Stimulated activated naive B cell treated with anti-CD40 and anti-IgM and Interleukin-4, amounts not matched to agents 10 μg/mL and 1 μg/mL and 100 μg/mL, for 72 hours (primary cell): ENCODE measurements around the gene KLK2.

Experiments
- ATAC-seq, 2 donors: fragments of 150-1000 bp; cut with Tn5 transposase; replicated peaks; 2 replicates each; pipeline ENCODE4 v1.10.0; 2021; ENCODE audit warnings: moderate library complexity in 1 of 2
- DNase-seq: peaks from one replicate; pipeline ENCODE4 v3.0.0; 2021
- H3K27ac Mint-ChIP-seq: one replicate; pipeline ENCODE4 v1.8.0; 2022; ENCODE audit warnings: mild to moderate bottlenecking, mixed read lengths
- H3K27me3 Mint-ChIP-seq, 2 donors: one replicate each; pipeline ENCODE4 v1.8.0; 2022; ENCODE audit warnings: mixed read lengths in 2 of 2
- H3K36me3 Mint-ChIP-seq, 2 donors: one replicate each; pipeline ENCODE4 v1.8.0; 2022; ENCODE audit warnings: mixed read lengths in 2 of 2, mild to moderate bottlenecking in 1 of 2
- H3K4me1 Mint-ChIP-seq, 2 donors: one replicate each; pipeline ENCODE4 v1.8.0; 2022; ENCODE audit warnings: mixed read lengths in 2 of 2, mild to moderate bottlenecking in 1 of 2
- H3K4me3 Mint-ChIP-seq, 2 donors: one replicate each; pipeline ENCODE4 v1.8.0; 2022; ENCODE audit warnings: mild to moderate bottlenecking in 2 of 2, mixed read lengths in 2 of 2, moderate library complexity in 1 of 2
- H3K9me3 Mint-ChIP-seq, 2 donors: one replicate each; pipeline ENCODE4 v1.8.0; 2022; ENCODE audit warnings: mixed read lengths in 2 of 2, mild to moderate bottlenecking in 1 of 2

Gene KLK2

GRCh38 chr19:50861010-50861409 lies 12.2 kb upstream of the KLK2 start:
- no peak for DNase-seq
- Mint-ChIP-seq H3K27me3 (peaks cover 43 to 62% of the 10 kb centered on the region in 2 donors), H3K27ac (no peak overlapping the region), H3K4me3 (no peak overlapping the region), H3K9me3 (peaks cover 11 to 16% of the 10 kb centered on the region in 2 donors), H3K4me1 (peaks cover 3 to 9% of the 10 kb centered on the region in 2 donors), H3K36me3 (peaks cover 2 to 4% of the 10 kb centered on the region in 2 donors)
- no peak for ATAC-seq

GRCh38 chr19:50861496-50862286 lies 11.5 kb upstream of the KLK2 start:
- H3K4me1 Mint-ChIP-seq = peaks cover 3 to 9% of the 10 kb centered on the region in 2 donors
- DNase-seq = no peak
- peaks cover 37 to 62% of the 10 kb centered on the region in 2 donors for H3K27me3 Mint-ChIP-seq
- H3K27ac Mint-ChIP-seq = no peak overlapping the region
- H3K9me3 Mint-ChIP-seq = peaks cover 11 to 16% of the 10 kb centered on the region in 2 donors
- no peak for ATAC-seq
- H3K36me3 Mint-ChIP-seq = peaks cover 2 to 4% of the 10 kb centered on the region in 2 donors
- H3K4me3 Mint-ChIP-seq = no peak overlapping the region

GRCh38 chr19:50869479-50869878 lies 3.8 kb upstream of the KLK2 start:
- peaks cover 22 to 44% of the 10 kb centered on the region in 2 donors for H3K27me3 Mint-ChIP-seq
- H3K27ac Mint-ChIP-seq = no peak overlapping the region
- ATAC-seq = no peak
- no peak for DNase-seq
- peaks cover 0 to 2% of the 10 kb centered on the region in 2 donors for H3K9me3 Mint-ChIP-seq
- no peaks in the 10 kb centered on the region for H3K36me3 Mint-ChIP-seq
- H3K4me1 Mint-ChIP-seq = no peaks in the 10 kb centered on the region
- no peak overlapping the region for H3K4me3 Mint-ChIP-seq

- peaks cover 0 to 2% of the 10 kb centered on the region in 2 donors for H3K9me3 Mint-ChIP-seq
- H3K27me3 Mint-ChIP-seq = peaks cover 22 to 35% of the 10 kb centered on the region in 2 donors
- H3K27ac Mint-ChIP-seq = no peak overlapping the region
- no peaks in the 10 kb centered on the region for H3K36me3 Mint-ChIP-seq
- ATAC-seq (peak in 1 of 2 donors; percentile 65), DNase-seq (no peak)
- H3K4me3 Mint-ChIP-seq = no peak overlapping the region
- H3K4me1 Mint-ChIP-seq = no peaks in the 10 kb centered on the region
These were observed 2.7 kb upstream of the KLK2 start for GRCh38 chr19:50870417-50871089.

GRCh38 chr19:50874211-50874610 lies 972 bp downstream of the KLK2 start:
- Mint-ChIP-seq H3K4me3 (no peak overlapping the region), H3K27me3 (peaks cover 26% of the 10 kb centered on the region in 2 donors), H3K36me3 (no peaks in the 10 kb centered on the region), H3K27ac (no peak overlapping the region), H3K9me3 (peaks cover 0 to 2% of the 10 kb centered on the region in 2 donors), H3K4me1 (no peaks in the 10 kb centered on the region)
- ATAC-seq (no peak), DNase-seq (no peak)

- no peak overlapping the region for H3K27ac Mint-ChIP-seq
- ATAC-seq (peak in 1 of 2 donors; percentile 41), DNase-seq (no peak)
- peaks cover 32 to 36% of the 10 kb centered on the region in 2 donors for H3K27me3 Mint-ChIP-seq
- no peaks in the 10 kb centered on the region for H3K4me1 Mint-ChIP-seq
- H3K4me3 Mint-ChIP-seq = no peak overlapping the region
- H3K9me3 Mint-ChIP-seq = peaks cover 0 to 2% of the 10 kb centered on the region in 2 donors
- H3K36me3 Mint-ChIP-seq = no peaks in the 10 kb centered on the region
These were observed 2.7 kb downstream of the KLK2 start for GRCh38 chr19:50875795-50876422.

GRCh38 chr19:50876456-50876855 lies 3.2 kb downstream of the KLK2 start:
- Mint-ChIP-seq H3K36me3 (no peaks in the 10 kb centered on the region), H3K4me1 (no peaks in the 10 kb centered on the region), H3K9me3 (no peaks in the 10 kb centered on the region), H3K4me3 (no peak overlapping the region), H3K27me3 (peaks cover 27 to 36% of the 10 kb centered on the region in 2 donors), H3K27ac (no peak overlapping the region)
- DNase-seq (no peak), ATAC-seq (no peak)

GRCh38 chr19:50877338-50877737 lies 4.1 kb downstream of the KLK2 start:
- Mint-ChIP-seq H3K27ac (no peak overlapping the region), H3K27me3 (peaks cover 28 to 41% of the 10 kb centered on the region in 2 donors), H3K36me3 (no peaks in the 10 kb centered on the region), H3K4me3 (no peak overlapping the region), H3K9me3 (no peaks in the 10 kb centered on the region), H3K4me1 (peaks cover 0 to 5% of the 10 kb centered on the region in 2 donors)
- ATAC-seq (no peak), DNase-seq (no peak)

GRCh38 chr19:50878851-50879250 lies 5.6 kb downstream of the KLK2 start:
- H3K27me3 Mint-ChIP-seq = peaks cover 28 to 38% of the 10 kb centered on the region in 2 donors
- H3K36me3 Mint-ChIP-seq = no peaks in the 10 kb centered on the region
- H3K27ac Mint-ChIP-seq = no peak overlapping the region
- DNase-seq (no peak), ATAC-seq (no peak)
- H3K9me3 Mint-ChIP-seq = no peaks in the 10 kb centered on the region
- no peak overlapping the region for H3K4me3 Mint-ChIP-seq
- peaks cover 0 to 5% of the 10 kb centered on the region in 2 donors for H3K4me1 Mint-ChIP-seq

GRCh38 chr19:50880241-50880640 lies 7.0 kb downstream of the KLK2 start:
- peaks cover 33 to 42% of the 10 kb centered on the region in 2 donors for H3K27me3 Mint-ChIP-seq
- no peak overlapping the region for H3K27ac Mint-ChIP-seq
- no peak overlapping the region for H3K4me3 Mint-ChIP-seq
- H3K36me3 Mint-ChIP-seq = no peaks in the 10 kb centered on the region
- no peaks in the 10 kb centered on the region for H3K9me3 Mint-ChIP-seq
- DNase-seq = no peak
- ATAC-seq = no peak
- H3K4me1 Mint-ChIP-seq = peaks cover 0 to 5% of the 10 kb centered on the region in 2 donors

- Mint-ChIP-seq H3K36me3 (no peaks in the 10 kb centered on the region), H3K27ac (no peak overlapping the region), H3K4me3 (no peak overlapping the region), H3K9me3 (no peaks in the 10 kb centered on the region), H3K4me1 (peaks cover 0 to 5% of the 10 kb centered on the region in 2 donors), H3K27me3 (peaks cover 41 to 59% of the 10 kb centered on the region in 2 donors)
- ATAC-seq = no peak
- no peak for DNase-seq
These were observed 8.9 kb downstream of the KLK2 start for GRCh38 chr19:50882188-50882587.

GRCh38 chr19:50889638-50890037 lies 16.4 kb downstream of the KLK2 start:
- DNase-seq = no peak
- Mint-ChIP-seq H3K4me1 (peaks cover 15 to 31% of the 10 kb centered on the region in 2 donors), H3K4me3 (no peak overlapping the region), H3K9me3 (no peaks in the 10 kb centered on the region), H3K36me3 (peaks cover under 1 to 1% of the 10 kb centered on the region in 2 donors), H3K27ac (no peak overlapping the region), H3K27me3 (peaks cover 34 to 40% of the 10 kb centered on the region in 2 donors)
- ATAC-seq = no peak

- no peak for DNase-seq
- Mint-ChIP-seq H3K36me3 (peaks cover 1 to 6% of the 10 kb centered on the region in 2 donors), H3K27me3 (peaks cover 36 to 39% of the 10 kb centered on the region in 2 donors), H3K9me3 (peaks cover 4 to 6% of the 10 kb centered on the region in 2 donors), H3K4me3 (peak overlapping the region in 1 of 2 donors; percentile 18), H3K27ac (peak overlapping the region; percentile 52), H3K4me1 (peaks cover 19 to 40% of the 10 kb centered on the region in 2 donors)
- peak; percentile 82 to 85 for ATAC-seq
These were observed 17.4 kb downstream of the KLK2 start for GRCh38 chr19:50890422-50891252.

GRCh38 chr19:50891253-50891625 lies 18.0 kb downstream of the KLK2 start:
- ATAC-seq (peak in 1 of 2 donors; percentile 36), DNase-seq (no peak)
- peaks cover 4 to 6% of the 10 kb centered on the region in 2 donors for H3K9me3 Mint-ChIP-seq
- H3K27ac Mint-ChIP-seq = no peak overlapping the region
- H3K4me1 Mint-ChIP-seq = peaks cover 22 to 44% of the 10 kb centered on the region in 2 donors
- peaks cover 32 to 33% of the 10 kb centered on the region in 2 donors for H3K27me3 Mint-ChIP-seq
- H3K4me3 Mint-ChIP-seq = no peak overlapping the region
- peaks cover 1 to 9% of the 10 kb centered on the region in 2 donors for H3K36me3 Mint-ChIP-seq
